ENCODE results near the gene MFN2.

DNA sequence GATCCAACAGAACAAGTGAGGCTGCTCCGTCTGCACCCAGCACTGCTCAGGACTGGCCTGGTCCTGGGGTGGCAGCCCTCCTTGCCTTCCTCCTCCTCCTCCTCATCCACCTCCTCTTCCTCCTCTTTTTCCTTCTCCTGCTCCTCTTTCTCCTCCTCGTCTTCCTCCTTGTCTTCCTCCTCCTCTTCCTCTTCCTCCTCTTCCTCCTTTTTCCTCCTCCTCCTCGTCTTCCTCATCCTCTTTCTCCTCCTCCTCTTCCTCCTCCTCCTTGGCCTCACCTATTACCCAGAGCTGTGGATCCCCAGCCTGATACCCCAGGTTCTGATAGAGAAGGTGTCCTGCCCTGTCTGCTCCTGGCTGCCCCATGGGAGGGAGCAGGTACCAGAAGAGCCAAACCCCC, 16.6 kb upstream of the MFN2 start:
- TF ChIP-seq EZH2 (IDR thresholded peaks at IDR 0.05) (no peak), EZH2phosphoT487 (IDR thresholded peaks at IDR 0.05) (no peak)
- TF ChIP-seq, protein P1, sequence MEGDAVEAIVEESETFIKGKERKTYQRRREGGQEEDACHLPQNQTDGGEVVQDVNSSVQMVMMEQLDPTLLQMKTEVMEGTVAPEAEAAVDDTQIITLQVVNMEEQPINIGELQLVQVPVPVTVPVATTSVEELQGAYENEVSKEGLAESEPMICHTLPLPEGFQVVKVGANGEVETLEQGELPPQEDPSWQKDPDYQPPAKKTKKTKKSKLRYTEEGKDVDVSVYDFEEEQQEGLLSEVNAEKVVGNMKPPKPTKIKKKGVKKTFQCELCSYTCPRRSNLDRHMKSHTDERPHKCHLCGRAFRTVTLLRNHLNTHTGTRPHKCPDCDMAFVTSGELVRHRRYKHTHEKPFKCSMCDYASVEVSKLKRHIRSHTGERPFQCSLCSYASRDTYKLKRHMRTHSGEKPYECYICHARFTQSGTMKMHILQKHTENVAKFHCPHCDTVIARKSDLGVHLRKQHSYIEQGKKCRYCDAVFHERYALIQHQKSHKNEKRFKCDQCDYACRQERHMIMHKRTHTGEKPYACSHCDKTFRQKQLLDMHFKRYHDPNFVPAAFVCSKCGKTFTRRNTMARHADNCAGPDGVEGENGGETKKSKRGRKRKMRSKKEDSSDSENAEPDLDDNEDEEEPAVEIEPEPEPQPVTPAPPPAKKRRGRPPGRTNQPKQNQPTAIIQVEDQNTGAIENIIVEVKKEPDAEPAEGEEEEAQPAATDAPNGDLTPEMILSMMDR (IDR thresholded peaks at IDR 0.05): no peak
